Naive thymus-derived CD8-positive, alpha-beta T cell (primary cell): ENCODE data around the gene HOXC11. TPM values are rescaled to one million over a fixed set of nuclear protein-coding genes. Genes with fewer than 3 reads are reported as not detected.

Source experiments
- ATAC-seq, 2 donors: fragments of 150-1000 bp; cut with Tn5 transposase in 1 of 2; sonication (Bioruptor Pico), chemical (Tn5 transposase) in 1 of 2; 1 replicate in 1 of 2; 2 replicates in 1 of 2; pipeline ENCODE4 v1.10.0; 2021; ENCODE audit warnings: mild to moderate bottlenecking in 2 of 2, moderate library complexity in 2 of 2
- POLR2A ChIA-PET: fragments of 350-600 bp; sonication (Branson Sonifier 250); formaldehyde crosslinking; loops from one replicate; lab custom pipeline; 2021; ENCODE audit warnings: antibody characterized with exemption; lab: Charles Lee
- DNase-seq, 10 donors: peaks; one replicate each; pipeline versions ENCODE4 v3.0.0 to v3.0.0-alpha.2; 2020 to 2022
- H3K27ac Mint-ChIP-seq, 10 donors: one replicate each; pipeline ENCODE4 v1.8.0; 2020 to 2022; ENCODE audit warnings: mild to moderate bottlenecking in 10 of 10, mixed read lengths in 10 of 10, moderate library complexity in 4 of 10, inconsistent platforms in 1 of 10
- H3K27me3 Mint-ChIP-seq, 5 donors: one replicate each; pipeline ENCODE4 v1.8.0; 2021 to 2022; ENCODE audit warnings: mixed read lengths in 5 of 5
- H3K36me3 Mint-ChIP-seq, 3 donors: one replicate each; pipeline ENCODE4 v1.8.0; 2020 to 2022; ENCODE audit warnings: mixed read lengths in 3 of 3, mild to moderate bottlenecking in 2 of 3, inconsistent platforms in 1 of 3
- H3K4me1 Mint-ChIP-seq, 4 donors: one replicate each; pipeline ENCODE4 v1.8.0; 2021 to 2022; ENCODE audit warnings: mixed read lengths in 4 of 4
- H3K4me3 Mint-ChIP-seq, 10 donors: one replicate each; pipeline ENCODE4 v1.8.0; 2020 to 2022; ENCODE audit warnings: mild to moderate bottlenecking in 10 of 10, mixed read lengths in 10 of 10, moderate library complexity in 6 of 10, inconsistent platforms in 1 of 10
- H3K9me3 Mint-ChIP-seq, 9 donors: one replicate each; pipeline ENCODE4 v1.8.0; 2020 to 2022; ENCODE audit warnings: mixed read lengths in 9 of 9, mild to moderate bottlenecking in 3 of 9, inconsistent platforms in 1 of 9, moderate library complexity in 1 of 9
- polyA plus RNA-seq, 3 donors: library from polyadenylated mRNA; unstranded; fragments of 300-500 nt; fragmentation: Illumina TruSeq; gene quantifications; one replicate each; pipeline ENCODE4 v1.2.3, GENCODE V29; 2021
- total RNA-seq, 8 experiments: library from RNA in 2 of 8; stranded (reverse) in 2 of 8; gene quantifications; one replicate each; pipeline ENCODE4 v1.2.3 and lab custom pipeline; 2021 to 2026

Gene HOXC11
- total and polyA plus RNA-seq, 5 experiments from 2014 or later: not detected

- POLR2A ChIA-PET: interaction anchor here (0.6 kb wide), 1 partner anchor 24 kb away, joined by 3 read pairs; no protein-coding TSS in a partner anchor
- Mint-ChIP-seq H3K9me3 (peaks cover 0 to 6% (median 0%) of the 10 kb centered on the region in 9 donors), H3K36me3 (peaks cover 0 to 7% (median 3%) of the 10 kb centered on the region in 3 donors), H3K4me3 (peak overlapping the region in 4 of 10 donors; percentile 1 to 61 (median 18)), H3K4me1 (peaks cover 7 to 30% (median 24%) of the 10 kb centered on the region in 4 donors), H3K27me3 (peaks cover 56 to 92% (median 80%) of the 10 kb centered on the region in 5 donors), H3K27ac (no peak overlapping the region)
- ATAC-seq (no peak), DNase-seq (no peak)
Measured at GRCh38 chr12:53937099-53937498, 35.8 kb upstream of the HOXC11 start.

GRCh38 chr12:53937596-53938325 lies 35.2 kb upstream of the HOXC11 start:
- Mint-ChIP-seq H3K4me3 (peak overlapping the region in 8 of 10 donors; percentile 2 to 65 (median 52)), H3K4me1 (peaks cover 7 to 30% (median 24%) of the 10 kb centered on the region in 4 donors), H3K9me3 (peaks cover 0 to 6% (median 0%) of the 10 kb centered on the region in 9 donors), H3K27ac (peak overlapping the region in 1 of 10 donors; percentile 53), H3K36me3 (peaks cover 0 to 7% (median 3%) of the 10 kb centered on the region in 3 donors), H3K27me3 (peaks cover 51 to 92% (median 79%) of the 10 kb centered on the region in 5 donors)
- no peak for DNase-seq
- POLR2A ChIA-PET: interaction anchor here (0.6 kb wide), 1 partner anchor 25 kb away, joined by 3 read pairs; no protein-coding TSS in a partner anchor
- ATAC-seq: no peak

- Mint-ChIP-seq H3K27me3 (peaks cover 50 to 92% (median 78%) of the 10 kb centered on the region in 5 donors), H3K4me1 (peaks cover 7 to 30% (median 24%) of the 10 kb centered on the region in 4 donors), H3K36me3 (peaks cover 0 to 7% (median 3%) of the 10 kb centered on the region in 3 donors), H3K4me3 (peak within 1 kb of the TSS in 8 of 10 donors; percentile 34 to 65 (median 54)), H3K27ac (peak within 1 kb of the TSS in 1 of 10 donors; percentile 53), H3K9me3 (peaks cover 0 to 6% (median 0%) of the 10 kb centered on the region in 9 donors)
- peak in 4 of 10 donors; percentile 15 to 37 (median 19) for DNase-seq
- peak in 1 of 2 donors; percentile 23 for ATAC-seq
- POLR2A ChIA-PET: no interaction called here
Measured at GRCh38 chr12:53938326-53939140, 34.4 kb upstream of the HOXC11 start, which contains the start of gene HOXC13. Gene HOXC13, plus strand, starts transcription at chr12:53938831. Its CDS starts 76 bp downstream, at chr12:53938907.

DNA sequence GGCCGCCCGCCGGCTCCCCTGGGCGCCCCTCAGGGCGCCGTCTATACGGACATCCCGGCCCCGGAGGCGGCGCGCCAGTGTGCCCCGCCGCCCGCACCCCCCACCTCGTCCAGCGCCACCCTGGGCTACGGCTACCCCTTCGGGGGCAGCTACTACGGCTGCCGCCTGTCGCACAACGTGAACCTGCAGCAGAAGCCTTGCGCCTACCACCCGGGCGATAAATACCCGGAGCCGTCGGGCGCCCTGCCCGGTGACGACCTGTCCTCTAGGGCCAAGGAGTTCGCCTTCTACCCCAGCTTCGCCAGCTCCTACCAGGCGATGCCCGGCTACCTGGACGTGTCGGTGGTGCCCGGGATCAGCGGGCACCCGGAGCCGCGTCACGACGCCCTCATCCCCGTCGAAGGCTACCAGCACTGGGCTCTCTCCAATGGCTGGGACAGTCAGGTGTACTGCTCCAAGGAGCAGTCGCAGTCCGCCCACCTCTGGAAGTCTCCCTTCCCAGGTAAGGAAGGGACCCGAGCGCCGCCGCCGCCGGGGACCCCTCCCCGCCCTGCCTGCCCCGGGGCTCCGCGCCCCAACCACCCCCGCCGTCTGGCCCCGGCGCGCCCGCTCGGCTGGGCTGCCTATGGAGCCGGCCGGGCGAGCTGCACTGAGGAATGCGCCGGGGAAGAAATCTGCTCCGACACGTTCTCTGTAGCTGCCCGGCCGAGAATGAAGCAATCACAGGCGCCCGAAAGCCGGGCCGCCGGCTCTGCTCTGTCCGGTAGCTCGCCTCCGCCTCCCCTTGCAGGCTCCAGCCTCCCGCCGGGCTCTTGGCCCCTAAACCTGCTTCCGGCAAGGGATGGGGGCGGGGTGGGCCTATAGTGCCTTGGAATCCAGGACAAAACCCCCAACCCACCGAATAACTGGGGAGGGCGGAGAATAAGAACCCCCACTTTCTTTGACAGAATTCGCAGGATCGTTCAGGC lies 33.5 kb upstream of the HOXC11 start:
- ATAC-seq (peak in 1 of 2 donors; percentile 19), DNase-seq (no peak)
- peak overlapping the region in 5 of 10 donors; percentile 19 to 52 (median 30) for H3K4me3 Mint-ChIP-seq
- H3K27me3 Mint-ChIP-seq: peaks cover 50 to 92% (median 78%) of the 10 kb centered on the region in 5 donors
- H3K36me3 Mint-ChIP-seq: peaks cover 0 to 7% (median 3%) of the 10 kb centered on the region in 3 donors
- H3K4me1 Mint-ChIP-seq: peaks cover 7 to 31% (median 24%) of the 10 kb centered on the region in 4 donors
- POLR2A ChIA-PET: no interaction called here
- peaks cover 0 to 6% (median 0%) of the 10 kb centered on the region in 9 donors for H3K9me3 Mint-ChIP-seq
- peak overlapping the region in 1 of 10 donors; percentile 29 for H3K27ac Mint-ChIP-seq

DNA sequence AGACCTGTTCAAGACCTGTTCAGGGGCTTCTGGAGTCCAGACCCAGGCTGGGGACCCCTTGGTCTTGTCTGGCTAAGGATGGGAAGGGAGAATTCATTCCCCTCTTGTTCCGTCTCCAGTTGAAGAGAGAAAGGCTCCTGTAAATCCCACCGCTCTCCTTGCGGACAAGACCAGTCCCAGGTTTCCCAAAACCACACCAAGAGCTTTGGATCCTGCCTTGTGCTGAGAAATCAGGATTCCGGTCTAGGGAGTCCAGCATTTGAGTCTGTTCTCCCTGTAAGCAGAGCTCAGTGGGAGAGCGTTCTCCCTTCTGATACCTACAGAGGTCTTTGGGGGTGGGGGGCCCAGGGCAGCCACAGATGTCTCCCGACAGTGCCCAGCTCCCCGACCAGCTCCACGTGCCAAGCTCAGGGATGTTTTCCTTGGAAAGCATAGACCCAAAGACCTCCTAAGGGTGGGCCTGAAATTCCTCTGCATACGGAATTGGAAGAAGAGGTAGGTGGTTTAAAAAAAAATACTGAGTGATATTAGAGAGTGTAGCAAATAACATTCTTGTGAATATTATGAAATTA lies 32.4 kb upstream of the HOXC11 start:
- peaks cover 9 to 34% (median 23%) of the 10 kb centered on the region in 4 donors for H3K4me1 Mint-ChIP-seq
- ATAC-seq (no peak), DNase-seq (no peak)
- peaks cover 49 to 92% (median 78%) of the 10 kb centered on the region in 5 donors for H3K27me3 Mint-ChIP-seq
- peaks cover 0 to 6% (median 0%) of the 10 kb centered on the region in 9 donors for H3K9me3 Mint-ChIP-seq
- no peak overlapping the region for H3K27ac Mint-ChIP-seq
- POLR2A ChIA-PET: no interaction called here
- H3K4me3 Mint-ChIP-seq: peak overlapping the region in 2 of 10 donors; percentile 19 to 47
- H3K36me3 Mint-ChIP-seq: peaks cover 0 to 7% (median 3%) of the 10 kb centered on the region in 3 donors

DNA sequence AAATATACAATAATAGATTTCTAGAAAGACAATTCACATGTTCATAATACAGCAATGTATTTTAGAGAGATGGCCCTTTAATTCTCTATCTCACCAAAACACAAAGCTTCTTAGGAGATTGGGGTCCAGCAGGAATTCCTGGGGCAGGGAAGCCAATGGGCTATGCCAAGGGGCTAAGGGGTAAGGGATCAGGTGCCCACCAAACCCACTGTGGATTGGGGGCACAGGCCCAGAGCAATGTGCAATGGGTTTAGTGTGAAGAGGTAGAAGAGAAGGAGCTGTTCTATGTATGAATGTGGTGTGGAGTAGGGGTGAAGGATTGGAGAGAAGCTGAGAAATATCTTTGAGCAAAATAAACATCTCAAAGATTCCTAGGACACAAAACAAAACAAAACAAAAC lies 31.7 kb upstream of the HOXC11 start:
- ATAC-seq (no peak), DNase-seq (no peak)
- Mint-ChIP-seq H3K4me3 (no peak overlapping the region), H3K36me3 (peaks cover 0 to 7% (median 3%) of the 10 kb centered on the region in 3 donors), H3K27ac (no peak overlapping the region), H3K4me1 (peaks cover 6 to 27% (median 17%) of the 10 kb centered on the region in 4 donors), H3K27me3 (peaks cover 53 to 92% (median 78%) of the 10 kb centered on the region in 5 donors), H3K9me3 (peaks cover 0 to 6% (median 0%) of the 10 kb centered on the region in 9 donors)
- POLR2A ChIA-PET: interaction anchor here (0.5 kb wide), 1 partner anchor 38 kb away, joined by 3 read pairs; no protein-coding TSS in a partner anchor

DNA sequence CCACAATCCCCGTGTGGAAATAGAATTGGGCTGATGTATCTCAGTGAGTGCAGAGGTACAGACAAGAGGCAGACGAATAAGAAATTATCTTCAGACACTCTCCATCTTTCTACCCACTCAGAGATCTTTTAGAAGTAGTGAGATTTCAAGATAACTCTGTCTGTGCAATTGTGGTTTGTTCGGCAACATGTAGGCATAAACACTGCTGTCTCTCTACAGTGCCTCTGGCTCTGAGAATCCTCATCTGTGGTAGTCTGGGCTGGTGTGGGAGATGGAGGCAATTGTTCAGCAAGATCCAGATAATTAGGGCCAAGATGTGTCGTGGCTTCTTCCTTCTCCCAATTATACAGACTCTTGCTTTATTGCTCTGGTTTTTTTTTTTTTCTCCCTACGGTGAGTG lies 31.2 kb upstream of the HOXC11 start:
- Mint-ChIP-seq H3K27me3 (peaks cover 53 to 92% (median 80%) of the 10 kb centered on the region in 5 donors), H3K4me1 (peaks cover 6 to 27% (median 16%) of the 10 kb centered on the region in 4 donors), H3K9me3 (peaks cover 0 to 6% (median 0%) of the 10 kb centered on the region in 9 donors), H3K4me3 (no peak overlapping the region), H3K36me3 (peaks cover 0 to 7% (median 3%) of the 10 kb centered on the region in 3 donors), H3K27ac (no peak overlapping the region)
- DNase-seq (no peak), ATAC-seq (peak; percentile 41 to 43)
- POLR2A ChIA-PET: interaction anchor here (0.5 kb wide), 1 partner anchor 37 kb away, joined by 3 read pairs; no protein-coding TSS in a partner anchor

DNA sequence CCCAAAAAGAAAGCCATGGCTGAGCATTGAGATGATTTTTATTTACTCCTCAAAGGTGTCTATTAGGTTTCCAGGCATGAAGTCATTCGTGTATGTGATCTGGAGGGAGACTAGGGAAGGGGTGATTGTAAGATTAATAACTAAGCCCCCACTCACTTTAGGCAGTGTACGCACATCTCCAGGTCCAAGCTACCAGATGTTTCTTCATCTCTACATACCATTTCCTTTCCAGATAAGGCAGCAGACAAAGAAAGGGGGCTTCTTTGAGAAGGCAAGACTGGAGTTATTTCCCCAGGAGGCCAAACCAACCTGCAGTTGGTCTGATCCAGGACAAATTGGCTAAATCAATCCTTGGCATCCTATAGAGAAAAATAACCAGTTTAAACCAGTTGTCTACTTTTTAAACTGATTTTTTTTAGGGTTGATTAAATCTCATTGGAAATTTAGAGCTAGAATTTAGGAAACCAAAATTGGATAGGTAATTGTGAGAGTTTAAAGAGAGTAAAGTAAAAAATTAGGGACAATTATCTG lies 30.4 kb upstream of the HOXC11 start:
- Mint-ChIP-seq H3K27ac (no peak overlapping the region), H3K9me3 (peaks cover 0 to 6% (median 0%) of the 10 kb centered on the region in 9 donors), H3K36me3 (peaks cover 0 to 4% (median 3%) of the 10 kb centered on the region in 3 donors), H3K4me3 (no peak overlapping the region), H3K4me1 (peaks cover 6 to 27% (median 12%) of the 10 kb centered on the region in 4 donors), H3K27me3 (peaks cover 49 to 89% (median 79%) of the 10 kb centered on the region in 5 donors)
- no peak for DNase-seq
- ATAC-seq: no peak
- POLR2A ChIA-PET: no interaction called here

DNA sequence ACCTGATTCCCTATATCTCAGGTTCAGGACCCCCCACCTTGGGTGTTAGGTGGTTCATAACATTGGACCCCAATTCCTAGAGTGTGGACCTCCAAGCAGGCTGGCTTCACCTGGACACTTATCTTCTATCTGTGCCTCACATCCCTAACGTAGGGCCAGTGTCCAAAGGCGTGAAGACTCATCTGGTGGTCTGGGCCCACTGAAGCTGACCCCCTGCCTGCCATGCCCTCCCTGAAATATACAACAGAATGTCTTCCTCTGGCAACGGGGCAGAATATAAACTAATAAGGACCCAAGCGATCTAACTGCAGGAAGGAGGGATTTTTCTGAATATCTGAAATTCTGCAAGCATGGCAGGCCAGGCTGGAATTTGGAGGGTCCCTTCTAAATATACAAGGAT lies 28.7 kb upstream of the HOXC11 start:
- peaks cover 0 to 7% (median 3%) of the 10 kb centered on the region in 3 donors for H3K36me3 Mint-ChIP-seq
- no peak overlapping the region for H3K4me3 Mint-ChIP-seq
- peaks cover 0 to 8% (median 0%) of the 10 kb centered on the region in 9 donors for H3K9me3 Mint-ChIP-seq
- peaks cover 5 to 18% (median 7%) of the 10 kb centered on the region in 4 donors for H3K4me1 Mint-ChIP-seq
- ATAC-seq (no peak), DNase-seq (no peak)
- peaks cover 57 to 95% (median 88%) of the 10 kb centered on the region in 5 donors for H3K27me3 Mint-ChIP-seq
- no peak overlapping the region for H3K27ac Mint-ChIP-seq
- POLR2A ChIA-PET: no interaction called here

- DNase-seq (no peak), ATAC-seq (no peak)
- peaks cover 0 to 3% (median 1%) of the 10 kb centered on the region in 3 donors for H3K36me3 Mint-ChIP-seq
- peaks cover 58 to 97% (median 89%) of the 10 kb centered on the region in 5 donors for H3K27me3 Mint-ChIP-seq
- POLR2A ChIA-PET: no interaction called here
- H3K9me3 Mint-ChIP-seq: peaks cover 0 to 8% (median 0%) of the 10 kb centered on the region in 9 donors
- H3K27ac Mint-ChIP-seq: no peak overlapping the region
- peak overlapping the region in 2 of 10 donors; percentile 5 to 18 for H3K4me3 Mint-ChIP-seq
- H3K4me1 Mint-ChIP-seq: peaks cover under 1 to 15% (median 6%) of the 10 kb centered on the region in 4 donors
Measured at GRCh38 chr12:53944907-53945847, 27.7 kb upstream of the HOXC11 start.
